PFSK-1 (cell line): ENCODE data around the gene PRR14L.

Source experiments
- FOXP2 ChIP-seq: optimal IDR thresholded peaks from 2 replicates; pipeline ENCODE3; 2011; ENCODE audit warnings: borderline replicate concordance, control low read depth, inconsistent platforms; ENCODE audit not compliant: insufficient read depth; ENCODE audit errors: extremely low read length, extremely low read depth
- POLR2AphosphoS5 ChIP-seq: IDR thresholded peaks from 2 replicates; pipeline ENCODE4 v1.6.1; 2012; ENCODE audit warnings: low read depth, mild to moderate bottlenecking, control low read depth, low read length, moderate library complexity
- SIN3A ChIP-seq: IDR thresholded peaks from 2 replicates; pipeline ENCODE4 v1.6.1; 2012; ENCODE audit warnings: mild to moderate bottlenecking, low read length, moderate library complexity, borderline replicate concordance; ENCODE audit not compliant: insufficient read depth
- TAF1 ChIP-seq: IDR thresholded peaks from 2 replicates; pipeline ENCODE4 v1.6.1; 2012; ENCODE audit warnings: low read length, control low read depth, borderline replicate concordance; ENCODE audit not compliant: insufficient read depth
- TF ChIP-seq, protein P1 (sequence below), 2 experiments: IDR thresholded peaks; 2 replicates each; pipeline versions ENCODE4 v1.6.1 to v1.8.0; 2011 to 2012; ENCODE audit warnings: low read depth in 2 of 2, low read length in 2 of 2, control low read depth in 1 of 2, inconsistent platforms in 1 of 2, mild to moderate bottlenecking in 1 of 2, moderate library complexity in 1 of 2; ENCODE audit not compliant: insufficient read depth in 1 of 2

Gene PRR14L

DNA sequence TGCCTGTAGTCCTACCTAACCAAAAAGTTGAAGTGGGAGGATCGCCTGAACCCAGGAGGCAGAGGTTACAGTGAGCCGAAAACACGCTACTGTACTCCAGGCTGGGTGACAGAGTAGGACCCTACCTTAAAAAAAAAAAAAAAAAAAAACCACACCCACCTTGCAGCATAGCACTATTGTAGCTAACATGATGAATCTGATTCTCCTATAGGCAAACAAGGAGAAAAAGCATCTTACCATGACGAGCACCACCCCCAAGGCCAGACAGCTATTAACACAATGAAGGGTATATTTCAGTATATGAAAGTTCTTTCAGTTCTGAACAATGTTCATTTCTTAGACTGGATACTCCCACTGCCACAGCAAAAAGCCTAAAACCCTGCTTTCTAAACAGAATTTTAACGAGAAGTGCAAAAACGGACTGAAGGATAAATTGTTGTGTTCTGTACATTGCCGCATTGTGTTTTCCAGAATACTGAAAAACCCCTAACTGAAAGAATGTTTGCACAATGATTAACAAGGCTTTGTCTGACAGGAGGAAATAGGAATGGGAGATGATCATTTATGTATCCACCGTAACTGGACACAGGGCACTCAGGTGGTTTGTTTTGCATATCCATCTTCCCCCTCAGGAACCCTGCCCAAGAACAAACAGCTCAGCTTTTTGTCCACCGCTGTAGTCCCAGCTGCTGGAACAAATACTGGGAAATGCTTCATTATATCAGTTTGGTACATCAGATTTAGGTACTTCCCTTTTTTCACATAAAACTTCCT, 96.8 kb downstream of the PRR14L start:
- TF ChIP-seq SIN3A: no peak

- TF ChIP-seq TAF1 (no peak), SIN3A (no peak), POLR2AphosphoS5 (no peak), FOXP2 (no peak)
- TF ChIP-seq, protein P1, sequence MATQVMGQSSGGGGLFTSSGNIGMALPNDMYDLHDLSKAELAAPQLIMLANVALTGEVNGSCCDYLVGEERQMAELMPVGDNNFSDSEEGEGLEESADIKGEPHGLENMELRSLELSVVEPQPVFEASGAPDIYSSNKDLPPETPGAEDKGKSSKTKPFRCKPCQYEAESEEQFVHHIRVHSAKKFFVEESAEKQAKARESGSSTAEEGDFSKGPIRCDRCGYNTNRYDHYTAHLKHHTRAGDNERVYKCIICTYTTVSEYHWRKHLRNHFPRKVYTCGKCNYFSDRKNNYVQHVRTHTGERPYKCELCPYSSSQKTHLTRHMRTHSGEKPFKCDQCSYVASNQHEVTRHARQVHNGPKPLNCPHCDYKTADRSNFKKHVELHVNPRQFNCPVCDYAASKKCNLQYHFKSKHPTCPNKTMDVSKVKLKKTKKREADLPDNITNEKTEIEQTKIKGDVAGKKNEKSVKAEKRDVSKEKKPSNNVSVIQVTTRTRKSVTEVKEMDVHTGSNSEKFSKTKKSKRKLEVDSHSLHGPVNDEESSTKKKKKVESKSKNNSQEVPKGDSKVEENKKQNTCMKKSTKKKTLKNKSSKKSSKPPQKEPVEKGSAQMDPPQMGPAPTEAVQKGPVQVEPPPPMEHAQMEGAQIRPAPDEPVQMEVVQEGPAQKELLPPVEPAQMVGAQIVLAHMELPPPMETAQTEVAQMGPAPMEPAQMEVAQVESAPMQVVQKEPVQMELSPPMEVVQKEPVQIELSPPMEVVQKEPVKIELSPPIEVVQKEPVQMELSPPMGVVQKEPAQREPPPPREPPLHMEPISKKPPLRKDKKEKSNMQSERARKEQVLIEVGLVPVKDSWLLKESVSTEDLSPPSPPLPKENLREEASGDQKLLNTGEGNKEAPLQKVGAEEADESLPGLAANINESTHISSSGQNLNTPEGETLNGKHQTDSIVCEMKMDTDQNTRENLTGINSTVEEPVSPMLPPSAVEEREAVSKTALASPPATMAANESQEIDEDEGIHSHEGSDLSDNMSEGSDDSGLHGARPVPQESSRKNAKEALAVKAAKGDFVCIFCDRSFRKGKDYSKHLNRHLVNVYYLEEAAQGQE (IDR thresholded peaks at IDR 0.05; ENCODE audit: insufficient read depth in 1 of 2, low read depth in 2 of 2, low read length in 2 of 2): no peak
Measured at GRCh38 chr22:31652088-31652487, 97.8 kb downstream of the PRR14L start.

DNA sequence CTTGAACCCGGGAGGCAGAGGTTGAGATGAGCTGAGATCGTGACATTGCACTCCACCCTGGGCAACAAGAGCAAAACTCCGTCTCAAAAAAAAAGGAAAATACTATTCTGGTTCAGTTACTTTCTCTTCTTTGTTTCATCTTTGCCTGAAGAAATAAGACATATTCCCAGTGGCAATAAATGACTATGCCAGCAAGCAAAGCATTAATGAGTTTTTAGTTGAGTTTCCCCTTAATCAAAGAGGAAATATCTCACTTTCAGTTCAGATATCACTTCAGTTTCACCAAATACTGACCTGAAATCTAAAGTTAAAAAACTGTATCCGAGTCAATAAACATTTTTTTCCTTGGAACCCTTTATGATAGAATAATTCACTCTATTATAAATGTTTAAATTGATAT, 98.3 kb downstream of the PRR14L start:
- no peak for TF ChIP-seq TAF1
- no peak for TF ChIP-seq POLR2AphosphoS5
- TF ChIP-seq SIN3A: no peak
- no peak for TF ChIP-seq FOXP2
- TF ChIP-seq, protein P1 (IDR thresholded peaks at IDR 0.05; ENCODE audit: insufficient read depth in 1 of 2, low read depth in 2 of 2, low read length in 2 of 2): no peak

GRCh38 chr22:31650391-31650790, 99.5 kb downstream of the PRR14L start:
- TF ChIP-seq, protein P1 (IDR thresholded peaks at IDR 0.05; ENCODE audit: insufficient read depth in 1 of 2, low read depth in 2 of 2, low read length in 2 of 2): no peak
- TF ChIP-seq POLR2AphosphoS5 (no peak), TAF1 (no peak), FOXP2 (no peak), SIN3A (no peak)

DNA sequence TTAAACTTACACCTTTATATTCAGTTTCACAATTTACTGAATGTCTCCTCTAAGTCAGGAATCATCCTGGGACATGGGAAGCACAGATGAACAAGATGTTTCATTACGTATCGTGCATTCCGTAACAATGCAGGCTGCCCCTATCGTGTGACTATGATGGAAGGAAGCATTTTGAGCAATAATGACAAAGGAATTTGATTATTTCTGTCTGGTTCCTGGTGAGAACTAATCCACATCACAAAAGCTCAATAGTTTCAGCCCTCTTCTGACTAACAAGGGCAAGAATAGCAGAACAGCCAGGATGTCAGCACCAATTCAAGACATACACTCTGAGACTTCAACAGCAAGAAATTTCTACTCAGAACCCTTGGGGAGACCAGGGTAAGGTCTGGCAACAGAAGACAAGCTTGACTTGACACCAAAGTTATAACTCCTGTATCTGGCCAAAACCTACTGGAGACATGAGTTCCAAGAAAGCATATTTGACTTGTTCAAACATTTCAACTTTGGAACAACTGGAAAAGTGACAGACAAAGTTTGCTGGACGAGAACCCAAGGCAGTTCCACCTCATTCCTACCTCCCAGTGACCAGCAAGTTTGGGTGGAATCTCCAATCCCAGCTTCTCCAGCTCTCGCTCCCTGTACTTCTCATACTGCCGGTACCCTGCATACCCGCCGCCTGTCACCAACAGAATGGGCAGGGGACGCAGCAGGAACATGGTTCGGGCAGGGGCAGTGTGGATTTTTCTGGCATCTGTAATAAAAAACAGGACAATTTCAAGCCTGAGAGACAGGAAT, 102.2 kb downstream of the PRR14L start:
- TF ChIP-seq, protein P1 (IDR thresholded peaks at IDR 0.05; ENCODE audit: insufficient read depth in 1 of 2, low read depth in 2 of 2, low read length in 2 of 2): no peak
- no peak for TF ChIP-seq SIN3A
- no peak for TF ChIP-seq POLR2AphosphoS5
- TF ChIP-seq TAF1: no peak
- TF ChIP-seq FOXP2: no peak
